GM12878 (cell line): ENCODE measurements around the gene GSK3A. TPM values are rescaled to one million over a fixed set of nuclear protein-coding genes. Genes with fewer than 3 reads are reported as not detected.

Source experiments
- GATAD2B ChIP-seq: fragments of 450-650 bp; conservative IDR thresholded peaks from 2 replicates; pipeline ENCODE4 v1.6.1; 2017; ENCODE audit warnings: low read depth, mild to moderate bottlenecking, moderate library complexity
- HDAC2 ChIP-seq: fragments of 200-600 bp; sonication (generic); IDR thresholded peaks from 2 replicates; pipeline ENCODE4 v1.6.1; 2017
- IRF4 ChIP-seq: IDR thresholded peaks from 2 replicates; pipeline ENCODE4 v1.6.1; 2011; ENCODE audit warnings: low read depth, low read length
- MEF2B ChIP-seq: fragments of 450-650 bp; IDR thresholded peaks from 2 replicates; pipeline ENCODE4 v1.6.1; 2018; ENCODE audit warnings: mild to moderate bottlenecking, moderate library complexity; ENCODE audit not compliant: partially characterized antibody, poor library complexity, severe bottlenecking
- STAT1 ChIP-seq: fragments of 450-650 bp; conservative IDR thresholded peaks from 2 replicates; pipeline ENCODE4 v1.6.1; 2014; ENCODE audit warnings: antibody characterized with exemption, mild to moderate bottlenecking
- polyA plus RNA-seq, 11 experiments: library from polyadenylated mRNA; depleted of rRNA in 4 of 11; unstranded in 6 of 11; stranded (reverse) in 5 of 11; fragments of >200 nt; fragmentation: Nextera tagmentation in 4 of 11; fragmentation: Illumina TruSeq in 1 of 11; extraction: Ambion mirVana in 4 of 11; extraction: Trizol in 1 of 11; gene quantifications; 1 replicate in 1 of 11; 2 replicates in 10 of 11; pipeline versions ENCODE4 v1.2.1 to v1.2.3, GENCODE V29; 2011 to 2016; ENCODE audit warnings: inconsistent platforms in 2 of 11, missing spikeins in 2 of 11, low read depth in 1 of 11
- total RNA-seq, 4 experiments: library from RNA; depleted of rRNA in 3 of 4; stranded (reverse); fragments of >200 nt in 3 of 4; fragmentation: Illumina TruSeq in 1 of 4; extraction: Trizol in 1 of 4; gene quantifications; 2 replicates each; pipeline versions ENCODE4 v1.2.1 to v1.2.3, GENCODE V29; 2013 to 2021
- TF ChIP-seq, protein P1 (sequence below): fragments of 450-650 bp; IDR thresholded peaks from 2 replicates; pipeline ENCODE4 v1.6.1; 2017; ENCODE audit warnings: mild to moderate bottlenecking, low read depth, inconsistent platforms; ENCODE audit not compliant: poor library complexity, severe bottlenecking
- TF ChIP-seq, protein P2 (sequence below): fragments of 450-650 bp; IDR thresholded peaks from 2 replicates; pipeline ENCODE4 v1.6.1; 2016; ENCODE audit warnings: mild to moderate bottlenecking

Gene GSK3A
- total and polyA plus RNA-seq, 10 of the 15 experiments (the other 5 are each of a cell fraction or from before 2014, with no cell fraction given): 1.00 to 47.9 (median 15.2) TPM

DNA sequence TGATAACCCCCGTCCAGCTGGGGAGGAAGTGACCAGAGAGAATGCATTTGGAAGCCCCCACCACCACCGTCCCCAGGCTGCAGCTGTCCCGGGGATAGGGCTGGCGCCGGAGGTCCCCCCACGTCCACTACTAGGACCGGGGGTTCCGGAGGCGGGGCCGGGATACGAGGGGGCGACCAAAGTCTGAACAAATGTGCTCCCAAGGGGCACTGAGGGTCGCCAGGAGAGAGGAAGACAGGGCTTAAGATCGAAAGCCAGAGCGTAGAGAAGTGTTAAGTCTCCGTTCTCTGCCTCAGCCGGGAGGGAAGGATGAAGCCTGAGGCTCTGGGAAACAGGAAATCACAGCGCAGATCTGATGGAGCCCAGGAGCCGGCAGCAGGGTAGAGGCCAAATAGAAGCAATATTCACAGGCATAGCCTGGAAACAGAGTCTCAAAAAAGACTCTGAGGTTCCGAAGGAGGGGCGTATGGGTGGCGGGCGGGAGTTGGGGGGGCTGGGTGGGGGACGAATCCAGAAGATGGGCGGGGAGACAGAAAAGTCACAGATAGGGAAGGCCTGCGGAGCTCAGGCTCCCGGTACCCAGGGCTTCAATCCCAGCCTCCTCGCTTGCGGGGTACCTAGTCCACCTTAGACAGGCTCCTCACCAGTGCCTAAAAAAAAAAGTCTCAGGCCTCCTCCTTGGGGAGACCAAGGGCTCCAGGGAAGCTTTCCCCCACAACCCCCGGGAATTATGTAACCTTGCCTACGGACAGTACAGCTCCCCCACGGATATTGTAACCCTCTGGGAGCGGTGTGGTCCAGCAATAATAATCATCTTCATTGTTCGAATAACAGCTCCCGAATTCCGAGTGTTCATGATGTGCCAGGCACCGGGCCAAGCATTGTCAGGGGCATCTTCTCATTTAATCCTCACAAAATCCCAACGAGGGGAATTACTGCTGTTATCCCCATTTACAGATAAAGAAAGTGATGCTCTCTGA lies 13.7 kb upstream of the GSK3A start (continued):
- TF ChIP-seq STAT1 (no peak), MEF2B (no peak), HDAC2 (no peak), IRF4 (no peak), GATAD2B (no peak)
- TF ChIP-seq, protein P1, sequence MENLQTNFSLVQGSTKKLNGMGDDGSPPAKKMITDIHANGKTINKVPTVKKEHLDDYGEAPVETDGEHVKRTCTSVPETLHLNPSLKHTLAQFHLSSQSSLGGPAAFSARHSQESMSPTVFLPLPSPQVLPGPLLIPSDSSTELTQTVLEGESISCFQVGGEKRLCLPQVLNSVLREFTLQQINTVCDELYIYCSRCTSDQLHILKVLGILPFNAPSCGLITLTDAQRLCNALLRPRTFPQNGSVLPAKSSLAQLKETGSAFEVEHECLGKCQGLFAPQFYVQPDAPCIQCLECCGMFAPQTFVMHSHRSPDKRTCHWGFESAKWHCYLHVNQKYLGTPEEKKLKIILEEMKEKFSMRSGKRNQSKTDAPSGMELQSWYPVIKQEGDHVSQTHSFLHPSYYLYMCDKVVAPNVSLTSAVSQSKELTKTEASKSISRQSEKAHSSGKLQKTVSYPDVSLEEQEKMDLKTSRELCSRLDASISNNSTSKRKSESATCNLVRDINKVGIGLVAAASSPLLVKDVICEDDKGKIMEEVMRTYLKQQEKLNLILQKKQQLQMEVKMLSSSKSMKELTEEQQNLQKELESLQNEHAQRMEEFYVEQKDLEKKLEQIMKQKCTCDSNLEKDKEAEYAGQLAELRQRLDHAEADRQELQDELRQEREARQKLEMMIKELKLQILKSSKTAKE: no peak
- TF ChIP-seq, protein P2, sequence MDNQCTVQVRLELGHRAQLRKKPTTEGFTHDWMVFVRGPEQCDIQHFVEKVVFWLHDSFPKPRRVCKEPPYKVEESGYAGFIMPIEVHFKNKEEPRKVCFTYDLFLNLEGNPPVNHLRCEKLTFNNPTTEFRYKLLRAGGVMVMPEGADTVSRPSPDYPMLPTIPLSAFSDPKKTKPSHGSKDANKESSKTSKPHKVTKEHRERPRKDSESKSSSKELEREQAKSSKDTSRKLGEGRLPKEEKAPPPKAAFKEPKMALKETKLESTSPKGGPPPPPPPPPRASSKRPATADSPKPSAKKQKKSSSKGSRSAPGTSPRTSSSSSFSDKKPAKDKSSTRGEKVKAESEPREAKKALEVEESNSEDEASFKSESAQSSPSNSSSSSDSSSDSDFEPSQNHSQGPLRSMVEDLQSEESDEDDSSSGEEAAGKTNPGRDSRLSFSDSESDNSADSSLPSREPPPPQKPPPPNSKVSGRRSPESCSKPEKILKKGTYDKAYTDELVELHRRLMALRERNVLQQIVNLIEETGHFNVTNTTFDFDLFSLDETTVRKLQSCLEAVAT: no peak
